Transverse colon (tissue), 3 donors: ENCODE results near the gene NCCRP1.

Source experiments
- CTCF ChIP-seq, 5 experiments: fragments of 200-600 bp in 3 of 5; fragments of 450-650 bp in 2 of 5; sonication (generic) in 3 of 5; IDR thresholded peaks; 1 replicate in 2 of 5; 2 replicates in 3 of 5; pipeline ENCODE4 v1.5.1; 2016 to 2017; ENCODE audit warnings: antibody characterized with exemption in 5 of 5, inconsistent platforms in 3 of 5, mild to moderate bottlenecking in 2 of 5, moderate library complexity in 1 of 5
- POLR2A ChIP-seq: fragments of 450-650 bp; IDR thresholded peaks from one replicate; pipeline ENCODE4 v1.6.1; 2016; ENCODE audit warnings: antibody characterized with exemption, mild to moderate bottlenecking, moderate library complexity

GRCh38 chr19:39207293-39207836, 10.6 kb downstream of the NCCRP1 start:
- TF ChIP-seq CTCF (IDR thresholded peaks at IDR 0.05) (no peak), POLR2A (no peak)
